ENCODE measurements around the gene PTPRZ1.

The PTPRZ1 gene

DNA sequence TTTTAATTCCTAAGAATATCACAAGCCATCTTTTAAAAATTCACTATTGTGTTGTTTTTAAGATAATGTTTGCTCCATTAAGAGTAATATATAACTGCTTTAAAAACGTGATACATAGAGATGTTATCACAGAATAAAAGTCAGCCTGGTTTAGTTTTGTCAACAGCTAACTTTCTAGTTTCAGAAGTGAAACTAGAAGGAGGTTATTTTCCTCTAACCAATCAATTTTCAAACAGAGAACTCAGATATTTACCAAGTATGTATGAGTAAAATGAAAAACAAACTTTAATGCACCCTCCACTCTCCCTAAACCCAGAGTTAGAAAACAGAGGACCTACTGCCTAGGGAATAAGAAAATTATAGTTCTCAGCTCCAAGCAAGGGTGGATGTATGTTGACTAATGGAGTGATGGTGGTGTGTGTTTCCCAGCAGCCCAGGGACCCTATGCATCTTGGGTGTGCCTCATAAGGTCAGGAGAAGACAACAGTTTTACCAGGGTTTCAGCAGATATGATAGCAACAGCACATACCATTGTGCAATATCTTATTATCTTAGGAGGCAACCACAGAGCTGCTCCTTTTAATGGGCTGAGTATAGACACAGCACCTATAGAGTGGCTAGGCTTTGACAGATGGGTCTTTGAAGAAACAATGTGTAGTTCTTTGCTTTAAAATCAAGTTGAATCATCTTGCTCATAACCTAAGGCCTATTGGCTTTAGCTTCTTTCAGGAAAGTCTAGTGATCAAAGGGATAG lies 58.4 kb downstream of the PTPRZ1 start:
- TF ChIP-seq EZH2phosphoT487 (IDR thresholded peaks at IDR 0.05; ENCODE audit: low read depth) (no peak), CTCF (IDR thresholded peaks at IDR 0.05; ENCODE audit: low read depth, low read length) (no peak)
- no peaks in the 10 kb centered on the region for H3K36me3 ChIP-seq (replicated peaks; ENCODE audit: low read depth, low read length)
- H2AFZ ChIP-seq (ENCODE audit: low read depth, low read length), result no peak overlapping the region
- no peaks in the 10 kb centered on the region for H3K4me1 ChIP-seq (ENCODE audit: low read length)
- H3K9me3 ChIP-seq (ENCODE audit: insufficient read depth, low read length), result no peaks in the 10 kb centered on the region
- no peaks in the 10 kb centered on the region for H3K79me2 ChIP-seq (ENCODE audit: low read length)
- no peak overlapping the region for H3K27ac ChIP-seq (ENCODE audit: low read length)
- no peaks in the 10 kb centered on the region for H3K27me3 ChIP-seq (ENCODE audit: low read depth, low read length)
- no peak overlapping the region for H3K4me2 ChIP-seq (ENCODE audit: low read length)
- no peak overlapping the region for H3K9ac ChIP-seq (ENCODE audit: low read length)
- H4K20me1 ChIP-seq (ENCODE audit: insufficient read depth, low read length), result no peaks in the 10 kb centered on the region
- H3K4me3 ChIP-seq (ENCODE audit: low read length), result no peak overlapping the region

DNA sequence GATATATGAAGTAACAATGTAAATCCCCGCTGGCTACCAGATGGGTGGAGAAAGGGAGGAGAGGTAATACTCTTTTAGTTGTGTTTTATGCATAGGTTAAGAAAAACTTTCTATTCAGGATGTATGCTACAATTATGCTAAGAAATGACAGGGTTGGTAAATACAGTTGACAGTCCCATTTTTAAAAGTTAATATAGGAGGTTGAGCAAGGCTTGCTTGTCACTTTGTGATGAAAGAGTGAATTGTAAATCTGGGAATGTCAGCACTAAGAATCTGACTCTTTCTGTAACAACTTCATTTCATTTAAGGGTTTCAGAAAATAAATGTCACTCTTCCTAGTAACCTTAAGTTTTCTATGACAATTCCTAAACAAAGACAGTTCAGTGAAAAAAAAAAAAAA lies 59.8 kb downstream of the PTPRZ1 start:
- H3K4me2 ChIP-seq (ENCODE audit: low read length), result no peak overlapping the region
- TF ChIP-seq EZH2phosphoT487 (IDR thresholded peaks at IDR 0.05; ENCODE audit: low read depth) (no peak), CTCF (IDR thresholded peaks at IDR 0.05; ENCODE audit: low read depth, low read length) (no peak)

DNA sequence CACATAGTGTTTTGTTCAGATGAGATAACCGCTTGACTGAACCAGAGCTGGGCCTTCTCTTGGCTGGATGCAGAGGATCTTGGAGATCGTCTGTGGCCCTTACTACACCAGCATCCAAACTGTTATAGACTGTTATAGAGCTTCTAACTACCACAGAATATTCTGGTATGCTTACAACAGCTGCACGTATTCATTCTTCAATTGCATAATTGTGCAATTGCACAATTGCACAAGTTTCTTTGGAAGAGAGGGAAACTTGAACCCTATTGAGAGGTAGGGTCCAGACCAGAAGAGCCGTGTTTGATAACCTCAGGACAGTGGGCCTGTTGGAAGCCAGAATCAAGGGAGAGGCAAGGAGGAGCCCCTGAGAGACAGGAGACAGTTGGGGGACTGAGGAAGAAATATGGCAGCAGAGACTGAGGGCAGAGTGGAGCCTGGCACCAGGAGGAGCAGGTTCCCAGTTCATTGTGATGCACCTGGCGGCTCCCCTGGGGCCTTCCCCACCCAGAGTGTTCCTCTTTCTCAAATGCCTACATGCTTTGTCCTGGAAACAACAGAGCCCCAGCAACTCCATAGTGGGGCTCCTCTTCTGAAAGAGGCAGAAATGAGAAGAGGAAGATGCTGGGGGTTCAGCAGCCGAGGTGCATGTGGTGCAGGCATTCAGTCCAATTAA lies 64.1 kb downstream of the PTPRZ1 start:
- Histone ChIP-seq H3K4me3 (ENCODE audit: low read length) (no peak overlapping the region), H3K27me3 (ENCODE audit: low read depth, low read length) (no peaks in the 10 kb centered on the region), H3K27ac (ENCODE audit: low read length) (no peak overlapping the region), H4K20me1 (ENCODE audit: insufficient read depth, low read length) (no peaks in the 10 kb centered on the region), H3K79me2 (ENCODE audit: low read length) (no peaks in the 10 kb centered on the region), H3K36me3 (replicated peaks; ENCODE audit: low read depth, low read length) (no peaks in the 10 kb centered on the region), H3K4me2 (ENCODE audit: low read length) (no peak overlapping the region), H3K4me1 (ENCODE audit: low read length) (no peaks in the 10 kb centered on the region), H3K9ac (ENCODE audit: low read length) (no peak overlapping the region), H2AFZ (ENCODE audit: low read depth, low read length) (no peak overlapping the region), H3K9me3 (ENCODE audit: insufficient read depth, low read length) (no peaks in the 10 kb centered on the region)
- TF ChIP-seq EZH2phosphoT487 (IDR thresholded peaks at IDR 0.05; ENCODE audit: low read depth) (no peak), CTCF (IDR thresholded peaks at IDR 0.05; ENCODE audit: low read depth, low read length) (no peak)

More for the DNA sequence above, 59.8 kb downstream of the PTPRZ1 start:
- Histone ChIP-seq H4K20me1 (ENCODE audit: insufficient read depth, low read length) (no peaks in the 10 kb centered on the region), H3K9me3 (ENCODE audit: insufficient read depth, low read length) (no peaks in the 10 kb centered on the region), H3K4me3 (ENCODE audit: low read length) (no peak overlapping the region), H3K27ac (ENCODE audit: low read length) (no peak overlapping the region), H3K4me1 (ENCODE audit: low read length) (no peaks in the 10 kb centered on the region), H3K36me3 (replicated peaks; ENCODE audit: low read depth, low read length) (no peaks in the 10 kb centered on the region), H3K79me2 (ENCODE audit: low read length) (no peaks in the 10 kb centered on the region), H2AFZ (ENCODE audit: low read depth, low read length) (no peak overlapping the region), H3K27me3 (ENCODE audit: low read depth, low read length) (no peaks in the 10 kb centered on the region), H3K9ac (ENCODE audit: low read length) (no peak overlapping the region)

DNA sequence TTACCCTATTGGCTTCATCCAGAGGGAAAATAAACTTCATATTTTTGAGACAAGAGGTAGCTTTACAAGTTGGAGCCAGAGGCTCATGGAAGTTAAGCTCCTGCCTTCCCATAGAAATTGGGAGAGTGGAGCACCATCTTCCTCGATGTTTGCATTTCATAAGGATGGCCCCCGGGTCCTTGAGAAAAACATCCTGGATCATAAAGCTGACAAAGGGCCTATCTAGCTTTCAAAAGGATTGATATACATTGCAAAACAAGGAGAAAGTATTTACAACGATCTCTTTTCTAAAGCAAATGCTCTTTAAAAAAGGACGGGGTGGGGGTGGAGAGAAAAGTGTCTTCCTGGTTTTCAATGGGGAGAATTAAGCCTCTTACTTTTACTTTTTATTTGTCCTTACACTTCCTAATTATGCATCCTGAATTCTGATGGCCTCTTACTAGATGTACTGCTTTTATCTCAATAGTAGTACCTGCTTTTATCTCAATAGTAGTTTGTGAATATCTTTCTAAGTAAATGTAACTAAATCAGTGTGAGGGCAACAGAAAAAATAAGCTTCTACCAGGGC lies 65.6 kb downstream of the PTPRZ1 start:
- TF ChIP-seq CTCF (IDR thresholded peaks at IDR 0.05; ENCODE audit: low read depth, low read length) (no peak), EZH2phosphoT487 (IDR thresholded peaks at IDR 0.05; ENCODE audit: low read depth) (no peak)
- H3K27ac ChIP-seq (ENCODE audit: low read length), result no peak overlapping the region
- H4K20me1 ChIP-seq (ENCODE audit: insufficient read depth, low read length), result no peaks in the 10 kb centered on the region
- no peaks in the 10 kb centered on the region for H3K36me3 ChIP-seq (replicated peaks; ENCODE audit: low read depth, low read length)
- H3K79me2 ChIP-seq (ENCODE audit: low read length), result no peaks in the 10 kb centered on the region
- no peak overlapping the region for H3K4me3 ChIP-seq (ENCODE audit: low read length)
- no peaks in the 10 kb centered on the region for H3K4me1 ChIP-seq (ENCODE audit: low read length)
- no peaks in the 10 kb centered on the region for H3K27me3 ChIP-seq (ENCODE audit: low read depth, low read length)
- no peak overlapping the region for H3K9ac ChIP-seq (ENCODE audit: low read length)
- no peak overlapping the region for H3K4me2 ChIP-seq (ENCODE audit: low read length)
- no peak overlapping the region for H2AFZ ChIP-seq (ENCODE audit: low read depth, low read length)
- no peaks in the 10 kb centered on the region for H3K9me3 ChIP-seq (ENCODE audit: insufficient read depth, low read length)

Data from OCI-LY3 (cell line).